Right renal pelvis (tissue), 4 donors: ENCODE results near the gene VIL1. TPM values are rescaled to one million over a fixed set of nuclear protein-coding genes. Genes with fewer than 3 reads are reported as not detected.
A peak's percentile ranks its signal among the peaks of the same experiment; 100 is the strongest.

Experiments
- DNase-seq, 4 donors: peaks; one replicate each; pipeline ENCODE4 v3.0.0-alpha.2; 2013; ENCODE audit warnings: low read depth in 4 of 4, low spot score in 3 of 4, missing footprints in 1 of 4
- polyA plus RNA-seq, 4 donors: library from polyadenylated mRNA; unstranded; fragments of 120-200 nt; gene quantifications; one replicate each; pipeline ENCODE4 v1.2.1, GENCODE V29; 2013; ENCODE audit not compliant: insufficient read length in 4 of 4

The VIL1 gene
- polyA plus RNA-seq = 10 to 100 TPM; 20.0 to 26.1 (median 23.4) TPM

GRCh38 chr2:218418717-218419458 is at the start of gene VIL1:
Gene VIL1, plus strand, starts transcription at chr2:218419123. Its CDS starts 4,656 bp downstream, at chr2:218423779.
- no peak for DNase-seq

DNA sequence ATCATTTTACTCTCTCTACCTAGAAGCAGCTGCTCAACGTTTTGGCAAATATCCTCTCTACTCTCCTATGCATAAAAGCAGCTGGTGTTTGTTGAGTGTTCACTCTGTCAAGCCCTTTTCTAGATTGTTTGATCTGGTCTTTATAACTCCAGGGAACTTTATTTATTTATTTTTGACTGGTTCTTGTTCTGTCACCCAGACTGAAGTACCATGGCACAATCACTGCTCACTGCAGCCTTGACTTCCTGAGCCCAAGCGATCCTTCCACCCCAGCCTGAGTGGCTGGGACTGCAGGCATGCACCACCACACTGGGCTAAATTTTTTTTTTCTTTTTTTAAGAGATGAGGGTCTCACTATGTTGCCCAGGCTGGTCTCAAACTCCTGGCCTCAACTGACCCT is 49.6 kb upstream of the VIL1 start:
- DNase-seq = no peak

GRCh38 chr2:218370410-218371063 is 48.4 kb upstream of the VIL1 start:
- DNase-seq = no peak

DNA sequence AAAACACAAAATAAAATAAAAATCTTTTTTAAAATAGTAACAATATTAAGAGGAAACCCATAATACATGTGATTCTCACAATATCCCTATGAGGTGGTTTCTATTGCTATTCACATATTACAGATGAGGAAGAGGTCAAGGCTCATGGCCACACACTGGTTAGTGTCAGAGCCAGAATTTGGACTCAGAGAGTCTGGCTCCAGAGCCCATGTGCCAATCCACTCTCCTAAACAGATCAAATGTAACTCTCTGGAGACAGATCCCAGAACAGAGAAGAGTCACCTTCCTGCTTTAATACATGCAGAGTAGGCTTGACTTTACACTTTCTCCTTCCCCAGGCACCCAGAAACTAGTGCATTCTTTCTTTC is 47.0 kb upstream of the VIL1 start:
- DNase-seq = no peak

DNA sequence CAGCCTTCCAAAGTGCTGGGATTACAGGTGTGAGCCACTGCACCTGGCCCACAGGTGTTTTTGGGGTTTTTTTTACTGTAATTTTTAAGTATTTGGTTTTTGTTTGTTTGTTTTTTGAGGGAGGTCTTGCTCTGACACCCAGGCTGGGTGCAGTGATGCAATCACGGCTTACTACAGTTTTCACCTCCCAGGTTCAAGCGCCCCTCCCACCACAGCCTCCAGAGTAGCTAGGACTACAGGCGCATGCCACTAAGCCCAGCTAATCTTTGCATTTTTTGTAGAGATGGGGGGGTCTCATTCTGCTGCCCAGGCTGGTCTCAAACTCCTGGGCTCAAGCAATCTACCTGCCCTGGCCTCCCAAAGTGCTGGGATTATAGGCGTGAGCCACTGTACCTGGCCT is 44.1 kb upstream of the VIL1 start:
- DNase-seq = no peak

DNA sequence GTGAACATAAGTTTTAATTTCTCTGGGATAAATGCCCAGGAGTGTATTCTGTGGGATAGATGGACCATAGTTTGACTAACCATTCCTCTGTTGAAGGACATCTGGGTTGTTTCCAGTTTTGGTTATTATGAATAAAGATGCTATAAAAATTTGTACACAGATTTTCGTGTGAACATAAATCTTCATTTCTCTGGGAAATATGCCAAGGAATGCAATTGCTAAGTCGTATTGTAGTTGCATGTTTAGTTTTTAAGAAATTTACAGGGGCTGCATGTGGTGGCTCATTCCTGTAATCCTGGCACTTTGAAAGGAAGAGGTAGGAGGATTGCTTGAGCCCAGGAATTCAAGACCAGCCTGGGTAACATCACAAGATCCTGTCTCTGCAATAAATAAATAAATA is 43.7 kb upstream of the VIL1 start:
- DNase-seq = no peak

GRCh38 chr2:218378053-218378452 is 40.9 kb upstream of the VIL1 start:
- no peak for DNase-seq

GRCh38 chr2:218381916-218382366 is 37.0 kb upstream of the VIL1 start, which contains the start of gene SLC11A1:
Gene SLC11A1, plus strand, starts transcription at chr2:218382273. Its CDS starts 96 bp downstream, at chr2:218382369.
- DNase-seq = no peak

DNA sequence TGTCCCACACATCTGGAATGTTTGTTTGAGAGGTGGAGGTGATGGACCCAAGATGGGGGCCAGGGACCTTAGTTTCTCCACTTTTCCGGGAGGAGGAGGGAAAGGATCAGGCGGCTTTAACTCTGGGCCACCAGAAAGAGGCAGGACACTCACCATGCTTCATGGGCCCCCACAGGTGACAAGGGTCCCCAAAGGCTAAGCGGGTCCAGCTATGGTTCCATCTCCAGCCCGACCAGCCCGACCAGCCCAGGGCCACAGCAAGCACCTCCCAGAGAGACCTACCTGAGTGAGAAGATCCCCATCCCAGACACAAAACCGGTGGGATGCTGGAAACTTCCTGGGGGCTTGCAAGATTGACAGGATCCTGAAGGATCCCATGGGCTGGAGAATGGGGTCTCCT is 36.1 kb upstream of the VIL1 start:
- DNase-seq = no peak

DNA sequence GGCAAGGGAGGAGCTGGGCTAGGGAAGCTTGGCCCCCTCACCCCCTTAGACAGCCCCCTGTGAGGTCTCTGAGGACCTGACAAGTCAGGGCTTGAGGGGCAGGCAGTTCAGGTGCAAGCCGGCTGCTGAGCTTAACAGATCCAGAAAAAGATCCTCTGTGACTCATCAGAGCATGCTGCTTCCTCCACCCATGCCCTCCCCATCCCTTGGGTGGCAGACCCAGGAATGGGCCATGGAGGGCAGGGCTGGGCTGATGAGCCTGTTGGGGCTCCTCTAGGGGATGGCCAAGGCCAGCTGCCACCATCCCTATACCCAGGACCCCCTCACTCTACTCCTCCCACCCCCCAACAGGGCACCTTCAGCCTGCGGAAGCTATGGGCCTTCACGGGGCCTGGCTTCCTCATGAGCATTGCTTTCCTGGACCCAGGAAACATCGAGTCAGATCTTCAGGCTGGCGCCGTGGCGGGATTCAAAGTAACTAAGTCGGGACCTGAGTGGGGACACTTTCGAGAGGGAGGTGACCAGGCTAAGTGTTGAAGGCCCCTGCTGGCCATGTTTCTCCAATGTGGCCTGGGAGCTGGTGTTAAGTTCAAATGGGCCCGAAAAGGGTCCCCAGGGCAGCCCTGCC is 34.9 kb upstream of the VIL1 start:
- DNase-seq = no peak

- DNase-seq = no peak
Measured at GRCh38 chr2:218384975-218385374, 33.9 kb upstream of the VIL1 start.

- DNase-seq = no peak
Measured at GRCh38 chr2:218386505-218387368, 32.2 kb upstream of the VIL1 start.

- peak in 1 of 4 donors; percentile 75 for DNase-seq
Measured at GRCh38 chr2:218387369-218388194, 31.3 kb upstream of the VIL1 start.

GRCh38 chr2:218389333-218390150 is 29.4 kb upstream of the VIL1 start:
- no peak for DNase-seq

GRCh38 chr2:218391202-218391601 is 27.7 kb upstream of the VIL1 start:
- DNase-seq = no peak

GRCh38 chr2:218392459-218392858 is 26.5 kb upstream of the VIL1 start:
- no peak for DNase-seq

- no peak for DNase-seq
Measured at GRCh38 chr2:218392891-218393462, 25.9 kb upstream of the VIL1 start.

DNA sequence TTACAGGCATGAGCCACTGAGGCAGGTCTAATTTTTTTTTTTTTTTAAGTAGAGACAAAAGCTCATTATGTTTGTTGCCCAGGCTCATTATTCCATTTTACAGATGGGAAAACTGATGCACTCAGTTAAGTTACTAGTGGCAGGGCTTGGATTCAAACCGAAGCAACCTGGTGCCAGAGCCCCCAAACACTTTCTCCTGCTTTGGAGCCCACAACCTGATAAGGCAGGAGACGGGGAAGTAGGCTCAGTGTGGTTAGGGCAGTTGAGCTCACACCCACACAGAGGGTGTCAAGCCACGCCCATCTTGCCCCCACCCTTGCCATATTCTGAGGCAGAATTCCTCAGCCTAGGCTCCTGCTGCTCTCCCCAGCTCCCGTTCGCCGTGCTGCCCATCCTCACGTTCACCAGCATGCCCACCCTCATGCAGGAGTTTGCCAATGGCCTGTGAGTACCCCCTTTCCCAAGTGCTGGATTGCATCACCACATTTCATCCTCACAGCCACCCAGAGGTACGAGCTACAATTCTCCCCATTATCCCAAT is 25.1 kb upstream of the VIL1 start:
- no peak for DNase-seq
